ENCODE data around the gene IL12RB2. TPM values are rescaled to one million over a fixed set of nuclear protein-coding genes. Genes with fewer than 3 reads are reported as not detected.

The IL12RB2 gene
- total and polyA plus RNA-seq, 10 of the 15 experiments (the other 5 are each of a cell fraction or from before 2014, with no cell fraction given): 0.15 to 1.1 (median 0.54) TPM; not detected in 1

DNA sequence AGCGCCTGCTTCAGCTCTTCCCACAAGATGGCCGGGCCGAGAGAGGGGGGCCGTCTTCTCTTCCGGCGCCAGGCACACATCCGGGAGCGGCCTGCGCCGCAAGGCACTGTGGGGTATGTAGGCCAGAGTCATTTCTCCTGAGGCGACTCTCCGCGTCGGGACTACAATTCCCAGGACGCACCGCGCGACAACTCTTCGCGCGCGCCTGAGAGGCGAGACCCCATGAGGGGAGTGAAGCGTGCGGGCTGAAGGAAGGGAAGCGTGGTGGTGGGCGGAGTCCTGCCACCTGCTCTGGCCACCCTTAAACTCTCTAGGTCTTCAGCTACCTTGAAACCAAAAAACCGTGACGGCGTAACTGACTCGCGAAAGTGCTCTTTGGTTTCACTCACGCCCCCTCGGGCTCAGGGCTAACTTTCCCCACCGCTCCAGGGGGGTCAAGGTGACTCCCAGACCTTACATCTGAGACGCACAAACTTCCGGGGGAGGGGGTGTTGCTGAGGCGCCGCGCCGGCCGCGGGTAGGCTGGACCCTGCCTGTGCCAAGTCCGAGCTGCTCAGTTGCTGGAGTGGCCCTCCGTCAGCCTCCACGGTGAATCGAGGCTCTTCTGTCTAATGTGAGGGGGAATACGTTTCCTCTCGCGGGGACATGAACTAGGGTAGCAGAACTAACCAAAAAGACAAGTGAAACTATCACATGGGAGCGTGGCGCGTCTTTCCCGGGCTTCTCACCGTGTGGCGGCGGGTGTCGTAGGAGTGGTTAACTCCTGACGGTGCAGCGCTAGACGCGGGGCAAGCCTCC is 122.9 kb downstream of the IL12RB2 start, which contains the start of gene SERBP1 (continued):
- TF ChIP-seq REST (IDR thresholded peaks at IDR 0.05; ENCODE audit: low read depth, low read length) (no peak), CBX5 (IDR thresholded peaks at IDR 0.05; ENCODE audit: low read depth) (peak; percentile 88; the same call in 1 of the 2 replicates), BCL3 (IDR thresholded peaks at IDR 0.05; ENCODE audit: borderline replicate concordance, insufficient read depth, low read depth, low read length, poor library complexity, severe bottlenecking) (no peak), TARDBP (IDR thresholded peaks at IDR 0.05; ENCODE audit: borderline replicate concordance) (no peak), NFYB (IDR thresholded peaks at IDR 0.05; ENCODE audit: insufficient read depth, low read depth, low read length) (no peak), CTCF (IDR thresholded peaks at IDR 0.05 in 2 of 3, conservative IDR thresholded peaks at IDR 0.05 in 1 of 3; ENCODE audit: control insufficient read depth in 2 of 3, extremely low read depth in 1 of 3, insufficient read depth in 1 of 3, low read depth in 3 of 3, low read length in 3 of 3) (no peak), ZBED1 (IDR thresholded peaks at IDR 0.05; ENCODE audit: borderline replicate concordance) (peak; percentile 21; the same call in 1 of the 2 replicates), YY1 (IDR thresholded peaks at IDR 0.05; ENCODE audit: low read depth, low read length) (peak; percentile 96), CUX1 (IDR thresholded peaks at IDR 0.05; ENCODE audit: insufficient replicate concordance, low read depth, low read length) (no peak), BACH1 (IDR thresholded peaks at IDR 0.05; ENCODE audit: borderline replicate concordance) (peak; percentile 47; the same call in 1 of the 2 replicates), SREBF1 (IDR thresholded peaks at IDR 0.05; ENCODE audit: low read length) (peak; percentile 76; the same call in 1 of the 2 replicates), FOXM1 (IDR thresholded peaks at IDR 0.05; ENCODE audit: low read depth, low read length) (peak; percentile 17; the same call in 1 of the 2 replicates), IKZF2 (IDR thresholded peaks at IDR 0.05) (peak; percentile 83 to 88; a peak in 3 of 4 replicates), PML (IDR thresholded peaks at IDR 0.05; ENCODE audit: low read length) (no peak; the same call in 1 of the 2 replicates), CREB1 (IDR thresholded peaks at IDR 0.05; ENCODE audit: low read depth) (peak; percentile 85), ZNF274 (IDR thresholded peaks at IDR 0.05; ENCODE audit: insufficient read depth, insufficient read length) (no peak), ZZZ3 (IDR thresholded peaks at IDR 0.05; ENCODE audit: control insufficient read depth, insufficient read length, low read depth) (no peak)
